NB4 (cell line): Measurements from ENCODE around the gene VPS54.

Experiments used
- DNase-seq: peaks from one replicate; pipeline ENCODE4 v3.0.0; 2010; ENCODE audit warnings: low read depth
- H3K4me3 ChIP-seq: one replicate; pipeline ENCODE4 v1.5.1; 2011; ENCODE audit warnings: mild to moderate bottlenecking, low read depth, low read length, moderate library complexity
- MYC ChIP-seq: IDR thresholded peaks from 2 replicates; pipeline ENCODE4 v1.6.1; 2011; ENCODE audit warnings: low read depth, low read length
- POLR2A ChIP-seq: IDR thresholded peaks from 2 replicates; pipeline ENCODE4 v1.6.1; 2011; ENCODE audit warnings: mild to moderate bottlenecking; ENCODE audit not compliant: insufficient read length; ENCODE audit errors: extremely low read depth
- TF ChIP-seq, protein P1 (sequence below): IDR thresholded peaks from 2 replicates; pipeline ENCODE4 v1.6.1; 2011; ENCODE audit warnings: low read depth, low read length
- TF ChIP-seq, protein P2 (sequence below): IDR thresholded peaks from one replicate; pipeline ENCODE4 v1.5.1; 2012; ENCODE audit warnings: low read depth, low read length

Gene VPS54

DNA sequence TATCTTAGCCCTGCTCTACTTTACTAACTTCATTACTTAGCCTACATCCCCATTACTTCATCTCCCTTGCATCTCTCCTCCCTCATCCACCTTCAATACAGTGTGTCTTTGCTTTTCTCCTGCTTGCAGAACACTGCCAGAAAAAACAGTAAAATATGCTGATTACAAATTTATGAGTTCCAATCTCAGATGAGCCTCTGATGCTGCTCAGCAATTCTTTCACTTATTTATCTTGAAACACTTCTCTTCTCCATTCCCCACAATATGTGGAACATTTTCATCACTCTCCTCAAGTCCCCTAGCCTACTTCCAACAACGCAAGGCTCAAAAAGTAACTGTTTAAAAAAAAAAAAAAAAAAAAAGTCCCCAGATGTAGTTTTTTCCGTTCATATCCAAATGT lies 7.1 kb downstream of the VPS54 start:
- no peak overlapping the region for H3K4me3 ChIP-seq
- TF ChIP-seq, protein P1, sequence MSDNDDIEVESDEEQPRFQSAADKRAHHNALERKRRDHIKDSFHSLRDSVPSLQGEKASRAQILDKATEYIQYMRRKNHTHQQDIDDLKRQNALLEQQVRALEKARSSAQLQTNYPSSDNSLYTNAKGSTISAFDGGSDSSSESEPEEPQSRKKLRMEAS = no peak
- TF ChIP-seq MYC = no peak
- TF ChIP-seq, protein P2, sequence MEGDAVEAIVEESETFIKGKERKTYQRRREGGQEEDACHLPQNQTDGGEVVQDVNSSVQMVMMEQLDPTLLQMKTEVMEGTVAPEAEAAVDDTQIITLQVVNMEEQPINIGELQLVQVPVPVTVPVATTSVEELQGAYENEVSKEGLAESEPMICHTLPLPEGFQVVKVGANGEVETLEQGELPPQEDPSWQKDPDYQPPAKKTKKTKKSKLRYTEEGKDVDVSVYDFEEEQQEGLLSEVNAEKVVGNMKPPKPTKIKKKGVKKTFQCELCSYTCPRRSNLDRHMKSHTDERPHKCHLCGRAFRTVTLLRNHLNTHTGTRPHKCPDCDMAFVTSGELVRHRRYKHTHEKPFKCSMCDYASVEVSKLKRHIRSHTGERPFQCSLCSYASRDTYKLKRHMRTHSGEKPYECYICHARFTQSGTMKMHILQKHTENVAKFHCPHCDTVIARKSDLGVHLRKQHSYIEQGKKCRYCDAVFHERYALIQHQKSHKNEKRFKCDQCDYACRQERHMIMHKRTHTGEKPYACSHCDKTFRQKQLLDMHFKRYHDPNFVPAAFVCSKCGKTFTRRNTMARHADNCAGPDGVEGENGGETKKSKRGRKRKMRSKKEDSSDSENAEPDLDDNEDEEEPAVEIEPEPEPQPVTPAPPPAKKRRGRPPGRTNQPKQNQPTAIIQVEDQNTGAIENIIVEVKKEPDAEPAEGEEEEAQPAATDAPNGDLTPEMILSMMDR = no peak
- TF ChIP-seq POLR2A = no peak
- no peak for DNase-seq

DNA sequence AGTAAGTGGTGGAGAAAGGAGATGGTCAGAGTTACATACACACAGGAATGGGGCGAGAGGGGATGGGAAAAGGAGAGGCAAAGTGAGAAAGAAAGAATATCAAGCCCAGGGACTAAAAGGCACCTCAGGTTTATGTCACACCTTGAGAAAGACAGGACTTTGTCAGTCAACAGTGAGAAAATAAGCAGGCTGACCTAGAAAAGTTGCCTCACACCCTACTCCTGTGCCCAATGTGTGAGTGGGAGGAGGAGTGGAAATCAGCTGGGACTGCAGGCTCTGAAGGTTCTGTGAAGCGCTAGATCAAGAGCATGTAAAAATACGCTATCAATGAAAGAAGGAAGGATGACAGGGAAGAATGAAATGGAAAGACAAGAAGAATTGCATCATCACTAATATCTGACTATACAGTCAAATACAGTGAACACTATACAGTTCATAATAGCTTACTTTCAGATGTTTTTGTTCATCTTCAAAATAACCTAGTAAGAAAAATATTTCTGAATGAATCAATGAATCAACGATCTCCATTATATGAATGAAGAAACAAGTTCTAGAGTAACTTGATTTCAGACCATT lies 10.7 kb downstream of the VPS54 start:
- DNase-seq = peak; percentile 22
- no peak overlapping the region for H3K4me3 ChIP-seq
- TF ChIP-seq MYC = no peak
- TF ChIP-seq, protein P1 = no peak
- no peak for TF ChIP-seq POLR2A
- TF ChIP-seq, protein P2 = no peak

DNA sequence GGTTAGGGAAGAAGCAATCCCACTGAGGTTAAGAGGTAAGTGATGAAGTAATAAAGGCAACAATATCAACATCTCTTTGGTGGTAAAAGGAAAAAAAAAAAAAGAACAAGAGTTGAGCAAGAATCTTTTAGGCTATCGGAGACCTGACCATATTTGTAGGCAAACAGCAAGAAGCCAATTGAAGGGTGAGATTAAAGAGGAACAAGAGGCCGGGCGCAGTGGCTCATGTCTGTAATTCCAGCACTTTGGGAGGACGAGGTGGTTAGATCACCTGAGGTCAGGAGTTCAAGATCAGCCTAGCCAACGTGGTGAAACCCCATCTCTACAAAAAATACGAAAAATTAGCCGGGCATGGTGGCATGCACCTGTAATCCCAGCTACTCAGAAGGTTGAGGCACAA lies 11.3 kb downstream of the VPS54 start:
- no peak overlapping the region for H3K4me3 ChIP-seq
- no peak for TF ChIP-seq MYC
- TF ChIP-seq, protein P2 = no peak
- TF ChIP-seq, protein P1 = no peak
- no peak for DNase-seq

DNA sequence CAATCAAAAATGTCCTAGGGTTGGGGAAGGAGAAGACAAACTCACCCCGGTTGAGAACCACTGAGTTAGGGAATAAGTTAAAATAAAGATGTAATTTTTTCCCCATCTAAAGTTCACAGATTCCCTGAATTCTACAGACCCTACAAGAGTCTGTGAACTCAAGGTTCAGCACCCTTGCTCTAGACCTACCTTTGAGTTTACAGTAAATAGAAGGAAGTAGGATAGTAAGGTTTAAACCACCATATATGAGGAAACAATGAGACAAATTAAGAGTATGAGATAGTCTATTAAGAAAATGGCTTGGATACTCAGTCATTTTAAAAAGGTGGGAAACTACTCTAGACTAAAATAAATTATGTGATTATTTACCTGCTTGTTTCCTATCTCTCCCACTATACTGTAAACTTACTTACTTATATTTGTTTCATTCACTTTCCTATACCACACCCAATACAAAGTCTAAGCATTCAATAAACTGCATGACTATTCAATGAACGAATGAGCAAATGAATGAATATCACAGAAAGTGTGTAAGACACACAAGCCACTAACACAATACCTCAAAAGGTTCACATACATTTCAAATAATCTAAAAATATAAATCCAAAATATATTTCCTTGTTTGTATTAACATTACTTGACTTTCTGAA lies 13.4 kb downstream of the VPS54 start:
- TF ChIP-seq POLR2A (no peak), MYC (no peak)
- TF ChIP-seq, protein P2 = no peak
- TF ChIP-seq, protein P1 = no peak
- no peak overlapping the region for H3K4me3 ChIP-seq
- no peak for DNase-seq

DNA sequence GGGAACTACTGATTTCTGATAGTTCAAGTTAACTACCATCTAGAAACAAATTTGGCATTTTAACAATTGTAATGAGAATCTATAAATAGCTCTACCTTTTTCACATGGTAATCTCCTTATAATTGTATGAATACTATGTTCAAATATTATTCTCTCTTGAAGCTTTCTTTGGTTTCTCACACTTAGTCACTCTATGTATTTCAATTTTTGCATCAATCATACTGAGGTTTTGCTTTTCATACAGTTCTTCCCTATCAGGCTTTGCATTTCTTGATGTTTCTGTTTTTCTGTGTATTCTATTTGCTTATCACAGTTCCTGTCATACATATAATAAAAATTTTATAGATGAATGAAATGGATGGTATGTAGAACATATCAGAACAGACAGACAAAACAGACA lies 16.0 kb downstream of the VPS54 start:
- DNase-seq = no peak
- TF ChIP-seq, protein P1 = no peak
- TF ChIP-seq MYC = no peak
- no peak for TF ChIP-seq POLR2A
- TF ChIP-seq, protein P2 = no peak
- H3K4me3 ChIP-seq = no peak overlapping the region
